GM19240 (cell line): Measurements from ENCODE around the gene SSTR5.
A peak's percentile ranks its signal among the peaks of the same experiment; 100 is the strongest.

ENCODE experiments used
- DNase-seq: peaks from one replicate; pipeline ENCODE4 v3.0.0; 2011; ENCODE audit warnings: low spot score; ENCODE audit not compliant: insufficient read length

The SSTR5 gene

DNA sequence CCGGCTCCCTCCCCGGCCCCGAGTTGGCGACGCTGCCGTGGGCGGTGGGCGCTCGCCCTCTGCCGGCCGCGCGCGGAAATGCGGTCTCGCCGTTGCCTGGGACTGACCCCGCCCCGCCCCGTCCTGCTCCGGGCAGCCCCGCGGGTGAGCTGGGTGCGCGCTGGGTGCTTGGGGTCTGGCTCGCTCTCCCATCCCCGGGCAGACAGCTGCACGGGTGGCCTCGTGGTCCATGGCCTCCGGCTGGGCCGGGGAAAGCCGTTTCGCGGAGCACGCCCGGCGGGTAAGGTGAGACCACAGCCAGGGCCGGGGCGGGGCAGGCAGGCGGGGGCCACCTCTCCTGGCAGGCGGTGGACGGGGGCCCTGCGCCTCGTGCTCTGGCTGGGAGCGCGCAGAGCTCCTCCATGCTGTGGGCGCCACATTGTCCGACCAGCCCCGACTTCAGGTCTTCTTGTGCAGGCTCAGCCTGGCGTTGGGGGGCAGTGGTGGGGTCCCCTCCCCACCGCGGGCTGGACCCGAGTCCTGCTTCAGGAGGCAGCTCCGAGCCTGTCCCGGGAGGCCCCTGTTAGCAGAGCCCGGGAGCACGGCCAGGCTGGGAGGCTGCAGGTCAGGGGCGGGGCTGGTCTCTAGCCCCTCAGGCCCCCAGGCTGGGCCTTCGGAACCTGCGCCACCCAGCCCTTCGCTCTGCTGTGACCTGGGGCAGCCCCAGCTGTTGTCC lies 30.5 kb downstream of the SSTR5 start:
- peak; percentile 77 for DNase-seq

- DNase-seq = no peak
Measured at GRCh38 chr16:1103636-1103980, 31.1 kb downstream of the SSTR5 start.

DNA sequence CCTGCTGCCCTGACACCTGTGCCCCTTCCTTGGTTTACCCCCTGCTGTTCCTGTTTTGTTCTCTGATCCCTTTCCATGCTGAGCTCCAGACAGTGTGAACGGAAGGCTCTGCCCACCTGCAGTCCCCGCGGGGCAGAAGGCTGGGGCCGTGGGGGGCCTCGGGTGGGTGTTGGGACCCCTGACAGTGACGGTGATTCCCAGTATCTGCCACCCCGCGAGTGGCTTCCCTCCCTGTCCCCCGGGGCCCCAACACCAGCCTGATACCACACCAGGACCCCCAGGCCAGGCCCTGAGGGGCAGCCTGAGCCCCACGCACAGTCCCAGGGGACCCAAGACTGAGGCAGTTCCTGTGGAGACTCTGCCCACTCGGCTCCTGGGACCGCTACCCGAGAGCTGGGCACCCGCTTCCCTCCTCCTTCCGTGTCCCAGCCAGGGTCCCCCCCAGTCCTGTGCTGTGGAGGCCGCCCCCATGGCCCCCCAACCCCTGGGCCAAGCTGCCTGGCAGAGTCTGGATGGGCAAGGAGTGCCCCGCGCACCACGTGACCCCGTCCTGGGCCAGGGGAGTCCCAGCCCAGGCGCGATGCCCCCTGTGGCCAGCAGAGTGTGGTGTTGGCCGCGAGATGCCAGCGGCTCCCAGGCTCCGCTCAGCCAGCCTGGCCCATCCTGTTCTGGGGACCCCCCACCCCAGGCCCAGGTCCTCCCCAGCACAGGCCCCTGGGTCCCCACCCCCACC lies 33.5 kb downstream of the SSTR5 start:
- DNase-seq = peak; percentile 43

DNA sequence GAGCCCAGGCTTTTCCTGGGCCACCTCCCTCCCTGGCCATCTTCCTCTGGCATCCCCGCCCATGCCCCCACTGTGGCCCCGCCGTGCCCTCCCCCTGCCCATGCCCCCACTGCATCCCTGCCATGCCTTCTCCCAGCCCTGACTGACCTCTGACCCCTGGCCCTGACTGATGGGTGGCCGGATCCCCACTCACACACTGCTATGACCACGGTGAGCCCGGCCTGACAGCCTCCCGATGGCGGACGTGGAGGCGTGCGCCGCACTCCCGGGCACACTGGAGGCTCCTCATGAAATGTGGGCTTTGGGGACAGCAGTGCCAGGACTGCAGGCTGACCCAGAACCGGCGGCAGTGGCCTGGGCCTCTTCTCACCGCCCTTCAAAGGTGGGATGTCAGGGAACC lies 34.1 kb downstream of the SSTR5 start:
- no peak for DNase-seq

DNA sequence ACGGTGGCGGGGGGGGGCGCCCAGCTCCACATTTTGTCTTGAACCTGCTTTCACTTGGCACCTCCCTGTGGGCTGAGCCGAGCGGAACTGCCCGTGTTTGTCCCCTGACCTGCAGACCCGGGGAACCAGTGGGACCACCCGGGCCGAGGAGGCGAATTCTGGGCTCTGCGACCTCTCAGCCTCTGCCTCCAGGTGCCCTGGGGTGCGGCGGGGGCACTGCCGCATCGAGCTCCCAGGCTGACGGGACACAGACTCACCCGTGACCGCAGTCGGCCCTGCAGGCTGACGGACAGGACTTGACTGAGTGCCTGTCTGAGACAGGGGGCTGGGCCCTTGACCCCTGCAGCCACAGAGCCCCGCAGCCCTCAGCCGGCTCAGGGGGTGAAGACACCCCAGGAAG lies 34.6 kb downstream of the SSTR5 start:
- no peak for DNase-seq

GRCh38 chr16:1107731-1108130 lies 35.2 kb downstream of the SSTR5 start:
- DNase-seq = no peak

DNA sequence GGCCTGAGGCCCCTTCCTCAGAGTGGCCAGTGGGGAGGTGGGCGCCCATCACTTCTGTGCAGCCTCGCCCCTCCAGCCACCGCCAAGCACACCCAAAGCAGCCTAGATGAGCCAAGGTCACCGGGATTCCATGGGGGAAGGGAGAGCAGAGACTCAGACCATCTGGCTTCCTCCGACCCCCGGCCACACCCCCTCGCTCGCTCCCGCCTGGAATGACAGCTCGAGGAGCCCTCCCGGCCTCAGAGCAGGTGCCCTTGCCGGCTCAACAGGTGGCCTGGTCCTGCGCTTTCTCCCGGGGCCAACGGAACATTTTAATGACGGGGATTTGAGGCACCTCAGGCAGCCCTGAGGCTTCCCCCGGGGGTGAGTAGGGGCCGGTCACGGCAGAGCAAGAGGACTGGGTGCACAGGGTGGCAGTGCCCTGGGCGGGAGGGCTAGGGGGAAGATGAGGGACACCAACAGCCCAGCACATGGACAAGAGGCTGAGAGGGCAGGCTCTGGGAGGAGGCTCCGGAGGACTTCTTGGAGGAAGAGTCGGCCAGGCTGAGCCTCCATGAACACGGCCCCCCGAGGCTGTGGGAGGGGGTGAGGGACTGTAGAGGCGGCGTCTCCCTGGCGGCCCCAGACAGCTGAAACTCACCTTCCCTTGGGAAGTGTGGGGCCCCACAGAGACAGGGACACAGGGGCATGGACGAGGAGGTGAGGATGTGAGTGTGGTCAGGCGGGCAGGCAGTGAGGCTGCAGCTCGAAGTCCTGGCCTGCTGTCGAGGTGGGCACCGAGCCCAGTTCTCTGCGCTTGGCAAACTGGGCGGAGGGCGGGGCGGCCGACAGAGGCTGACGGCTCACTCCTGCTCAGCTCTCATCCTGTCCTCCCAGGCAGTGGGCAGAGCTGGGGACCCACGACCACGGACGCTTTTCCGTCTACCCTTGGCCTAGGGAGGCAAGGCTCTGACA lies 36.0 kb downstream of the SSTR5 start:
- no peak for DNase-seq

DNA sequence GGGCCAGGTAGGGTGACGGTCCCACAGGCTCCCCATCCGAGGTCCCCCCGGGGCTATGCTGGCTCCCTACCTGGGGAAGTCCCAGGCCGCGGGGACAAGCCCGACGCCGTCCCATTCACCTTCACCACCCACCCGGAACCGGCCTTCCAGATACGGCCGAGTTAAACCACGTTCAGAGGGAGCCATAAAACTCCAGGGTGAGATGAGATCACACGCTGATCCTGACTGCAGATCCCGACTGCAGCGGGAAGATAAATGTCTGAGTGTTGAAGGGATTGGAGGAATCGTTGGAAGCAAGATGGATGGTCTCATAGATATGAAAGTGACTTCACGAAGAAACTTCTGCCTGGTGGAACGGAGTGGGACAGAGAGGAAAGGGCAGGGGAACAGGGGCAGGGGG lies 37.1 kb downstream of the SSTR5 start:
- DNase-seq = no peak

- no peak for DNase-seq
Measured at GRCh38 chr16:1112506-1113184, 40.1 kb downstream of the SSTR5 start.

- DNase-seq = no peak
Measured at GRCh38 chr16:1113489-1113888, 40.9 kb downstream of the SSTR5 start.

- DNase-seq = no peak
Measured at GRCh38 chr16:1113889-1114526, 41.5 kb downstream of the SSTR5 start.

- DNase-seq = no peak
Measured at GRCh38 chr16:1116693-1117077, 44.1 kb downstream of the SSTR5 start.

DNA sequence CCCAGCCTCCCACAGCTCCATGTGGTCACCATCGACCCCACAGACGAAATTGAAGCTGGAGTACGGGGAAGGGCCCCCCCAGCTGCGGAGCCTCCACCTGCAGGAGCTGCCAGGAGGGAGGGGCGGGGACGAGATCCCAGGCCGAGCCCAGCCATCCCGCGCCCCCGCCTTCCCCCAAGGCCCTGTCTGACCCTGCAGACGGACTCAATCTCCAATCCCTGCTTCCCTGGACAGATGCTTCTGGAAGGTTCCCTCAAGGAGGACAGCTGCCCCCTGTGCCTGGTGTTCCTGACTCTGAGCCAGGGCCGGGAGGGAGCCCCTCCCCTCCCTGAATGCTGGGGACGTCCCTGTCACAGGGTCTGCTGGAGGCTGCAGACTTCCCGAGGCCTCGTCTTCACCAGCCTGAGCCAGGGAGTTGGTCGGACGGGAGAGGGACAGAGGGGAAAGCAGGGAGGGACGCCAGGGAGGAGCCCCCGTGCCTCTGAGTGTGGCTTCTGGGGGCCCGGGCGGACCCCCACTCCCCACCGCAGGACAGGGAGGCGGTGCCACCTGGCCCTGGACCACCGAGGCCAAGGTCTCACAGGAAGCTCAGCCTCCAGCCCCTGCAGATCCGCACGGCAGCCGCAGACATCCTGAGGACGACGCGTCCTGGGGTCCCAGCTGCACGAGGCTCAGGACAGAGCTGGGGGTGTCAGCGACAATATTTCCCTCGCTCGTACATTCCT lies 44.8 kb downstream of the SSTR5 start:
- DNase-seq = no peak

- DNase-seq = no peak
Measured at GRCh38 chr16:1117926-1118325, 45.4 kb downstream of the SSTR5 start.

- no peak for DNase-seq
Measured at GRCh38 chr16:1119129-1119528, 46.6 kb downstream of the SSTR5 start.

GRCh38 chr16:1119766-1120576 lies 47.4 kb downstream of the SSTR5 start:
- DNase-seq = no peak

GRCh38 chr16:1120577-1120941 lies 48.0 kb downstream of the SSTR5 start:
- no peak for DNase-seq

DNA sequence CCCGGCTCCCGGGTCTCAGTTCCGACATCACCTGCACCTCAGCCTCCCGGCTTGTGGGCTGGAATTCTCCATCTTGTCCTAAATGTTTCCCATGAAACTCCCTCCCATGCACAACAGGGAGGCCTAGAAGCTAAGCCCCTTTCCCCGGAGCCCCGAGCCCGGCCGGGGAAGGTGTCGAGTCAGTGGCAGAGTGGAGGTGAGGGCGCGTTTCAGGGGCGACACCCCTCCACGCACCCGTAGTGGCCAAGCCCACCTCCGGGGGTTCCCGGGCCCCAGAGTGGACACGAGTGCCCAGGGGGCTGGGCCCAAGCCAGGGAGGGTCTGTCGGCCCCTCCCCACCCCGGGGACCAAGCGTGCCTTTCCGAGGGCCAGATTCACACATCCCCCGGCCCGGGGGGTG lies 48.5 kb downstream of the SSTR5 start:
- DNase-seq = no peak

DNA sequence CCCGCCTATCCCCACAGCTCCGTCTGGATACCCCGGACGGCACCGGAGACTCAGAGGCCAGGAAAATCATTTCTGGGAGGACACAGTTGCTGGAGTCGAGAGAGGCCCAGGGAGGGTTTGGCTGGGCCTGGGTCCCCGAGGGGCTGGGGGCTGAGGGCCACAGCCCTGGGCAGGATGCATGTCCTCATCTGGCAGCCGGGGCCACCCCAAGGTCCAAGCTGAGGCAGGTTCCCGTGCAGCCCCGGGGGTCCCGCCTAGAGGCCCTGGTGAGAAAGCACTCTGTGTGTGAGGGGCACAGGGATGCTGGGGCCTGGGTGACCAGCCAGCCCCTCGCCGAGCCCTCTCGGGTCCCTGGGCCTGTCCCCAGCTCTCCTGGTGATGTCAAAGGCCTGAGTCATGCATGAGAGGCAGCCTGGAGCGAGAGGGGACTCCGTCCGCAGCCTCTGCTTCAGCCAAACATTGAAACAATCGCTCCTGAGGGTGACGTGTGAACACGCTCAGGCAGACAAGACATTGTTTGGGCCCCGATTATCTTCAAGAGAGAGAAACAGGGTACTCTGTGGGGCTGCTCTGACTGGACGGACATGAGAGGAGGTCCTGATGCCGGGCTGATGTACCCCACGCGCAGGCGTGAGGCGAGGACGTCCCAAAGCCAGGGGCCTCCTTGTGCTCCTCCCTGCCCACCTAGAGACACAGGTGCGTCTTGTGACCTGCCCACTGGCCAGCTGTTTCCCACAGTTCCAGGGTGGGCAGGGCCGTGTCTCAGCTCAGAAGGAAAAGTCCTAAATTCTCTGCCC lies 49.3 kb downstream of the SSTR5 start:
- DNase-seq = no peak
